ENCODE data around the gene CSH1. TPM values are rescaled to one million over a fixed set of nuclear protein-coding genes. Genes with fewer than 3 reads are reported as not detected.
"Not testable (repeated sequence)": the region's sequence is repeated elsewhere in the genome, so short reads cannot be mapped to it uniquely, and the experiment has no call there.

The CSH1 gene
- total RNA-seq, 2 experiments from 2014 or later, result not detected

GRCh38 chr17:63859257-63859656 is 37.1 kb downstream of the CSH1 start:
- no peaks in the 10 kb centered on the region for H3K36me3 Mint-ChIP-seq
- CTCF ChIA-PET, result interaction anchor here (0.8 to 2.7 kb wide), 4 partner anchors 11 to 172 kb away, joined by 3 to 15 read pairs (median 6); partner anchors contain the start of gene GH2
- no peaks in the 10 kb centered on the region for H3K4me1 Mint-ChIP-seq
- DNase-seq, result no peak
- ATAC-seq, result no peak
- H3K9me3 Mint-ChIP-seq (ENCODE audit: low read depth), result no peaks in the 10 kb centered on the region
- no peak overlapping the region for H3K27ac Mint-ChIP-seq
- H3K27me3 Mint-ChIP-seq, result peaks cover 38% of the 10 kb centered on the region
- no peak overlapping the region for H3K4me3 Mint-ChIP-seq

GRCh38 chr17:63856425-63856824 is 39.9 kb downstream of the CSH1 start:
- peak; percentile 19 for DNase-seq
- H3K9me3 Mint-ChIP-seq (ENCODE audit: low read depth); H3K4me3 Mint-ChIP-seq; H3K4me1 Mint-ChIP-seq; H3K36me3 Mint-ChIP-seq; H3K27ac Mint-ChIP-seq; ATAC-seq: not testable (repeated sequence)
- CTCF ChIA-PET, result interaction anchor here (1.5 kb wide), 1 partner anchor 9 kb away, joined by 3 read pairs; no protein-coding TSS in a partner anchor
- H3K27me3 Mint-ChIP-seq, result peaks cover 40% of the 10 kb centered on the region

- CTCF ChIA-PET, result interaction anchor here (0.7 to 1.7 kb wide), 4 partner anchors 8 to 13 kb away, joined by 3 to 9 read pairs (median 3); no protein-coding TSS in a partner anchor
- no peak overlapping the region for H3K4me3 Mint-ChIP-seq
- H3K36me3 Mint-ChIP-seq, result no peaks in the 10 kb centered on the region
- H3K27ac Mint-ChIP-seq, result no peak overlapping the region
- peaks cover 37% of the 10 kb centered on the region for H3K27me3 Mint-ChIP-seq
- no peaks in the 10 kb centered on the region for H3K9me3 Mint-ChIP-seq (ENCODE audit: low read depth)
- DNase-seq (peak; percentile 14), ATAC-seq (no peak)
- no peaks in the 10 kb centered on the region for H3K4me1 Mint-ChIP-seq
Measured at GRCh38 chr17:63855185-63855584, 41.2 kb downstream of the CSH1 start.

- H3K4me1 Mint-ChIP-seq, result peaks cover 3% of the 10 kb centered on the region
Measured at GRCh38 chr17:63854709-63855108, 41.7 kb downstream of the CSH1 start.

GRCh38 chr17:63853260-63853659 is 43.1 kb downstream of the CSH1 start:
- no peak overlapping the region for H3K4me3 Mint-ChIP-seq
- no peak overlapping the region for H3K27ac Mint-ChIP-seq
- peaks cover 28% of the 10 kb centered on the region for H3K27me3 Mint-ChIP-seq
- H3K36me3 Mint-ChIP-seq, result peaks cover 3% of the 10 kb centered on the region
- peaks cover 14% of the 10 kb centered on the region for H3K4me1 Mint-ChIP-seq
- DNase-seq (peak; percentile 15), ATAC-seq (no peak)
- CTCF ChIA-PET, result interaction anchor here (2.7 kb wide), 1 partner anchor 12 kb away, joined by 15 read pairs; no protein-coding TSS in a partner anchor
- H3K9me3 Mint-ChIP-seq (ENCODE audit: low read depth), result peaks cover 2% of the 10 kb centered on the region

More at GRCh38 chr17:63854709-63855108, 41.7 kb downstream of the CSH1 start:
- ATAC-seq (no peak), DNase-seq (peak; percentile 35)
- H3K36me3 Mint-ChIP-seq, result no peaks in the 10 kb centered on the region
- no peaks in the 10 kb centered on the region for H3K9me3 Mint-ChIP-seq (ENCODE audit: low read depth)
- H3K27ac Mint-ChIP-seq, result no peak overlapping the region
- H3K27me3 Mint-ChIP-seq, result peaks cover 35% of the 10 kb centered on the region
- CTCF ChIA-PET, result interaction anchor here (0.7 to 1.7 kb wide), 3 partner anchors 11 to 13 kb away, joined by 3 to 9 read pairs (median 3); no protein-coding TSS in a partner anchor
- no peak overlapping the region for H3K4me3 Mint-ChIP-seq

GRCh38 chr17:63850401-63850800 is 46.0 kb downstream of the CSH1 start:
- H3K27me3 Mint-ChIP-seq, result peaks cover 21% of the 10 kb centered on the region
- H3K4me1 Mint-ChIP-seq, result peaks cover 21% of the 10 kb centered on the region
- peak; percentile 36 for DNase-seq
- no peak overlapping the region for H3K4me3 Mint-ChIP-seq
- H3K36me3 Mint-ChIP-seq, result peaks cover 10% of the 10 kb centered on the region
- H3K27ac Mint-ChIP-seq, result no peak overlapping the region
- CTCF ChIA-PET, result interaction anchor here (0.9 to 2.7 kb wide), 2 partner anchors 15 to 35 kb away, joined by 4 to 15 read pairs; no protein-coding TSS in a partner anchor
- ATAC-seq, result no peak
- peaks cover 6% of the 10 kb centered on the region for H3K9me3 Mint-ChIP-seq (ENCODE audit: low read depth)

- ATAC-seq (peak; percentile 97), DNase-seq (peak; percentile 96)
- CTCF ChIA-PET, result interaction anchor here (0.6 to 1.9 kb wide), 36 partner anchors 9 to 647 kb away, joined by 3 to 34 read pairs (median 4); partner anchors contain the start of genes CCDC47, CD79B, DDX42 and GH2
- H3K4me1 Mint-ChIP-seq, result peaks cover 24% of the 10 kb centered on the region
- peak overlapping the region; percentile 59 for H3K4me3 Mint-ChIP-seq
- H3K9me3 Mint-ChIP-seq (ENCODE audit: low read depth), result peaks cover 6% of the 10 kb centered on the region
- peak overlapping the region; percentile 88 for H3K27ac Mint-ChIP-seq
- H3K27me3 Mint-ChIP-seq, result peaks cover 11% of the 10 kb centered on the region
- H3K36me3 Mint-ChIP-seq, result peaks cover 10% of the 10 kb centered on the region
Measured at GRCh38 chr17:63848834-63849689, 47.3 kb downstream of the CSH1 start.

- Mint-ChIP-seq H3K4me1 (peaks cover 28% of the 10 kb centered on the region), H3K36me3 (peaks cover 10% of the 10 kb centered on the region), H3K4me3 (no peak overlapping the region), H3K9me3 (ENCODE audit: low read depth) (peaks cover 6% of the 10 kb centered on the region), H3K27ac (peak overlapping the region; percentile 42), H3K27me3 (peaks cover 10% of the 10 kb centered on the region)
- ATAC-seq, result no peak
- CTCF ChIA-PET, result interaction anchor here (1.1 to 1.9 kb wide), 8 partner anchors 8 to 179 kb away, joined by 3 to 34 read pairs (median 14); partner anchors contain the start of genes CCDC47, DDX42 and GH2
- no peak for DNase-seq
Measured at GRCh38 chr17:63847525-63848249, 48.7 kb downstream of the CSH1 start.

GRCh38 chr17:63845509-63845908 is 50.9 kb downstream of the CSH1 start:
- no peak overlapping the region for H3K27ac Mint-ChIP-seq
- peaks cover 38% of the 10 kb centered on the region for H3K4me1 Mint-ChIP-seq
- CTCF ChIA-PET, result interaction anchor here (1.5 kb wide), 1 partner anchor 148 kb away, joined by 3 read pairs; no protein-coding TSS in a partner anchor
- peaks cover 4% of the 10 kb centered on the region for H3K27me3 Mint-ChIP-seq
- H3K9me3 Mint-ChIP-seq (ENCODE audit: low read depth), result peaks cover 6% of the 10 kb centered on the region
- peaks cover 16% of the 10 kb centered on the region for H3K36me3 Mint-ChIP-seq
- ATAC-seq, result no peak
- DNase-seq, result no peak
- no peak overlapping the region for H3K4me3 Mint-ChIP-seq

Other genes with a start within 250 kb of the CSH1 start
- 100 to 1,000 TPM; 303 to 356 TPM for gene LIMD2, start 196.4 kb downstream of the CSH1 start, total RNA-seq
- gene STRADA, start 154.8 kb downstream of the CSH1 start, total RNA-seq, result 10 to 100 TPM; 59.9 to 76.8 TPM
- gene CCDC47, start 123.0 kb downstream of the CSH1 start, total RNA-seq, result 10 to 100 TPM; 55.7 to 71.1 TPM
- 100 to 1,000 TPM; 121 to 123 TPM for gene DDX42, start 122.4 kb downstream of the CSH1 start, total RNA-seq
- 100 to 1,000 TPM; 157 to 195 TPM for gene PSMC5, start 69.1 kb downstream of the CSH1 start, total RNA-seq
- 10 to 100 TPM; 58.9 to 71.7 TPM for gene FTSJ3, start 68.9 kb downstream of the CSH1 start, total RNA-seq
- gene SMARCD2, start 53.9 kb downstream of the CSH1 start, total RNA-seq, result 100 to 1,000 TPM; 137 to 151 TPM
- gene CSH2, start 22.9 kb downstream of the CSH1 start, total RNA-seq, result not detected
- not detected for gene GH2, start 14.6 kb downstream of the CSH1 start, total RNA-seq
- not detected for gene CSHL1, start 14.7 kb upstream of the CSH1 start, total RNA-seq
- not detected for gene GH1, start 22.3 kb upstream of the CSH1 start, total RNA-seq
- gene CD79B, start 35.8 kb upstream of the CSH1 start, total RNA-seq, result 10 to 100 TPM; 15.0 to 19.1 TPM
- under 1 TPM in 1 of 2 experiments, not detected in 1; 0.02 TPM for gene SCN4A, start 76.3 kb upstream of the CSH1 start, total RNA-seq
- gene PRR29, start 101.8 kb upstream of the CSH1 start, total RNA-seq, result 1 to 10 TPM; 1.5 to 3.3 TPM
- 10 to 100 TPM; 39.0 to 40.6 TPM for gene ICAM2, start 124.1 kb upstream of the CSH1 start, total RNA-seq
- gene ERN1, start 233.6 kb upstream of the CSH1 start, total RNA-seq, result 10 to 100 TPM; 21.7 to 22.9 TPM

Data from activated CD8-positive, alpha-beta memory T cell treated with anti-CD3 and anti-CD28 coated beads, Interleukin-2, amount 10 ng/mL, durations not matched to agents 7 days and 5 days (primary cell).